Heart left ventricle (tissue), 16 donors: ENCODE results near the gene AKR1B1. TPM values are rescaled to one million over a fixed set of nuclear protein-coding genes. Genes with fewer than 3 reads are reported as not detected.

Source experiments
- ATAC-seq, 4 donors: fragments of 200-7000 bp; cut with Tn5 transposase; one replicate each; pipeline ENCODE4 v1.9.1; 2020 to 2022; ENCODE audit warnings: moderate library complexity in 4 of 4, mild to moderate bottlenecking in 3 of 4, moderate number of reproducible peaks in 1 of 4
- DNase-seq, 5 donors: peaks; one replicate each; pipeline ENCODE4 v3.0.0-alpha.2; 2020
- H3K27ac ChIP-seq, 12 donors: fragments of 200-600 bp; sonication (generic) in 4 of 12; one replicate each; pipeline versions ENCODE4 v1.5.0 to v1.8.0; 2016 to 2022; ENCODE audit warnings: mild to moderate bottlenecking in 2 of 12
- H3K27me3 ChIP-seq, 9 donors: fragments of 200-600 bp; sonication (generic) in 2 of 9; one replicate each; pipeline versions ENCODE4 v1.5.1 to v1.8.0; 2016 to 2022; ENCODE audit warnings: mild to moderate bottlenecking in 3 of 9
- H3K36me3 ChIP-seq, 9 donors: fragments of 200-600 bp; sonication (generic) in 2 of 9; one replicate each; pipeline versions ENCODE4 v1.5.0 to v1.8.0; 2018 to 2022; ENCODE audit warnings: mild to moderate bottlenecking in 2 of 9
- H3K4me1 ChIP-seq, 12 donors: fragments of 200-600 bp; sonication (generic) in 4 of 12; one replicate each; pipeline versions ENCODE4 v1.5.0 to v1.8.0; 2016 to 2022; ENCODE audit warnings: mild to moderate bottlenecking in 3 of 12
- H3K4me3 ChIP-seq, 12 donors: fragments of 200-600 bp; sonication (generic) in 4 of 12; one replicate each; pipeline versions ENCODE4 v1.5.0 to v1.8.0; 2017 to 2022; ENCODE audit warnings: mild to moderate bottlenecking in 9 of 12, moderate library complexity in 4 of 12
- H3K9me3 ChIP-seq, 12 donors: fragments of 200-600 bp; sonication (generic) in 4 of 12; one replicate each; pipeline versions ENCODE4 v1.5.0 to v1.8.0; 2016 to 2022; ENCODE audit warnings: mild to moderate bottlenecking in 1 of 12
- POLR2A ChIP-seq, 2 donors: fragments of 450-650 bp; IDR thresholded peaks; one replicate each; pipeline ENCODE4 v1.6.1; 2017; ENCODE audit warnings: antibody characterized with exemption in 2 of 2, mild to moderate bottlenecking in 2 of 2, moderate library complexity in 2 of 2
- WGBS, 4 donors: extraction: QIAGEN DNeasy Blood & Tissue Kit in 2 of 4; methylation state at CpG; one replicate each; pipeline versions ENCODE4 v1.1.5 to v1.1.7; 2013 to 2018; 5-methylcytosine and 5-hydroxymethylcytosine counted together
- intact Hi-C, 10 donors: fragments of 100-400 bp; cut with DNase I; formaldehyde crosslinking; loops; one replicate each; pipeline versions ENCODE4 v1.11.1 to v1.14.2; 2022
- polyA plus RNA-seq, 2 donors: library from polyadenylated mRNA; stranded (reverse); fragments of 200-250 nt; gene quantifications; one replicate each; pipeline ENCODE4 v1.2.3, GENCODE V29; 2013
- total RNA-seq, 9 donors: library from RNA; depleted of rRNA in 2 of 9; stranded (reverse); fragments of >200 nt in 2 of 9; fragmentation: NEBNext Ultra II Directional in 3 of 9; extraction: Animal tissue kit (Norgen Biotek cat#: 25700) in 3 of 9; gene quantifications; one replicate each; pipeline versions ENCODE4 v1.1.0 to v1.2.4, GENCODE V29; 2016 to 2023
- TF ChIP-seq, protein P1 (sequence below), 12 donors: fragments of 200-600 bp; sonication (generic) in 4 of 12; IDR thresholded peaks; one replicate each; pipeline versions ENCODE4 v1.5.0 to v1.8.0; 2018 to 2022; ENCODE audit warnings: antibody characterized with exemption in 12 of 12, mild to moderate bottlenecking in 5 of 12
- donor health status: ischemic (EF 13 %, LVEDD 7.1; RV severe dilation, severe dysfunction).
- donor health status: healthy with polysubstance abuse.
- donor health status: DM: no; HTN: yes; CAD: no.
- donor health status: DM: no; HTN: no; CAD: no.
- donor health status: ischemic (EF 25% LVEDD 6.9; RV normal size, moderate dysfunction).
- donor health status: ischemic (EF 25% LVEDD 5.7; RV mildly dilated, moderate dysfunction).
- donor health status: healthy.
- donor health status: DM: yes; HTN: yes; CAD: no.
- donor health status: ischemic (EF 35%, LVEDD 5.7; RV mildly dilated, moderate dysfunction).
- donor health status: nonischemic (EF 11% LVEDD 7.7; RV severe dilation, severe dysfunction).
- donor health status: DM: yes; HTN: yes; CAD: no.
- donor health status: PGD.
- donor health status: ischemic (EF 29% LVEDD 5.4; RV normal size, mild dysfunction).
- donor health status: nonischemic (EF 23%, LVEDD 6.1; RV moderate dilation, normal function).

The AKR1B1 gene
- total and polyA plus RNA-seq, 11 donors, result 97.0 to 335 (median 185) TPM

DNA sequence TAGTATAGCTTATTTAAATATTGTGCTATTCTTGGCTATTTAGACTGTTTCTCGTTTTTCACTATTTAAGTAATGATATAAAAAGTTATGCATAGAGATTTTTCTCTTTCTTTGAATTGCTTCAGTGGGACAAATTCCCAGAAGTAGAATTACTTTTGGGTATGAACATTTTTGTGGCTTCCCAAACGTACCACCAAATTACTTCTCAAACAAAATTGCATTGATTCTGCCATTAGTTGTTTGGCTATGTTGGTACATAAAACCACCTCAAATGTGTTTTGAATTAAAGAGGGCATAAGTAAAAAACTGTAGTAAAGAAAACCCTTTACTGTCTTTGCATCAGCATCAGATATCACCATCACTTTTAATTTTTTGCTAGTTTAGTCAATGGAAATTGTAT lies 31.0 kb downstream of the AKR1B1 start:
- TF ChIP-seq, protein P1, sequence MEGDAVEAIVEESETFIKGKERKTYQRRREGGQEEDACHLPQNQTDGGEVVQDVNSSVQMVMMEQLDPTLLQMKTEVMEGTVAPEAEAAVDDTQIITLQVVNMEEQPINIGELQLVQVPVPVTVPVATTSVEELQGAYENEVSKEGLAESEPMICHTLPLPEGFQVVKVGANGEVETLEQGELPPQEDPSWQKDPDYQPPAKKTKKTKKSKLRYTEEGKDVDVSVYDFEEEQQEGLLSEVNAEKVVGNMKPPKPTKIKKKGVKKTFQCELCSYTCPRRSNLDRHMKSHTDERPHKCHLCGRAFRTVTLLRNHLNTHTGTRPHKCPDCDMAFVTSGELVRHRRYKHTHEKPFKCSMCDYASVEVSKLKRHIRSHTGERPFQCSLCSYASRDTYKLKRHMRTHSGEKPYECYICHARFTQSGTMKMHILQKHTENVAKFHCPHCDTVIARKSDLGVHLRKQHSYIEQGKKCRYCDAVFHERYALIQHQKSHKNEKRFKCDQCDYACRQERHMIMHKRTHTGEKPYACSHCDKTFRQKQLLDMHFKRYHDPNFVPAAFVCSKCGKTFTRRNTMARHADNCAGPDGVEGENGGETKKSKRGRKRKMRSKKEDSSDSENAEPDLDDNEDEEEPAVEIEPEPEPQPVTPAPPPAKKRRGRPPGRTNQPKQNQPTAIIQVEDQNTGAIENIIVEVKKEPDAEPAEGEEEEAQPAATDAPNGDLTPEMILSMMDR (IDR thresholded peaks at IDR 0.05), result no peak
- no peak for TF ChIP-seq POLR2A (IDR thresholded peaks at IDR 0.05)
- no peak for ATAC-seq
- H3K36me3 ChIP-seq, result no peaks in the 10 kb centered on the region

DNA sequence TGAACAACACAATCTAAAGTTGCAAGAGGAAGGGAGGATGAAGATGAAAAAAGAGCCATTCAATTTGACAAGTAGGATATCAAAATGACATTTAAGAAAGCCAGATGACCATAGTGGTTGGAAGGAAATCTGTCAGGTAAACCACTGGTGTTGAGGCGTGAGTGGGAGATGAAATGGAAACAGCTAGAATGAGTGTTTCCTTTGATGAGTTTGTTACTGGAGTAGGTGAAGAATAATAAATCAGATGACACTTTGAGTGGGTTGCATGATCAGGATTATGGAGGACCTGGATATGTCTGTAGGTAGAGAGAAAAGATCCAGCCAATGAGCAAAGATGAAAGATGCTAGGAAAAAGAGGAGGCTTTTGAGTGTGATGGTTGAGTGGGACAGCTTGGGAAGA lies 33.1 kb downstream of the AKR1B1 start:
- peaks cover 0 to 3% (median 0%) of the 10 kb centered on the region in 9 donors for H3K27me3 ChIP-seq
- 86 to 96% (median 93%) methylated on average over 1 of the region's 1 CpG for WGBS, 4 donors
- H3K4me3 ChIP-seq, result no peak overlapping the region
- H3K9me3 ChIP-seq, result peaks cover 0 to 9% (median 0%) of the 10 kb centered on the region in 12 donors
- H3K27ac ChIP-seq, result no peak overlapping the region
- ATAC-seq, result no peak
- no peaks in the 10 kb centered on the region for H3K4me1 ChIP-seq
- no peaks in the 10 kb centered on the region for H3K36me3 ChIP-seq
- DNase-seq, result no peak
- intact Hi-C loops, result no loop called here
- TF ChIP-seq POLR2A (IDR thresholded peaks at IDR 0.05), result no peak
- TF ChIP-seq, protein P1 (IDR thresholded peaks at IDR 0.05), result no peak

More for the DNA sequence above, 31.0 kb downstream of the AKR1B1 start:
- 66 to 77% (median 71%) methylated on average over 2 of the region's 2 CpGs for WGBS, 4 donors
- intact Hi-C loops, result no loop called here
- Histone ChIP-seq H3K9me3 (peaks cover 0 to 9% (median 0%) of the 10 kb centered on the region in 12 donors), H3K27me3 (peaks cover 0 to 3% (median 0%) of the 10 kb centered on the region in 9 donors), H3K4me1 (peaks cover 0 to 13% (median 2%) of the 10 kb centered on the region in 12 donors), H3K27ac (no peak overlapping the region), H3K4me3 (no peak overlapping the region)
- DNase-seq, result no peak

DNA sequence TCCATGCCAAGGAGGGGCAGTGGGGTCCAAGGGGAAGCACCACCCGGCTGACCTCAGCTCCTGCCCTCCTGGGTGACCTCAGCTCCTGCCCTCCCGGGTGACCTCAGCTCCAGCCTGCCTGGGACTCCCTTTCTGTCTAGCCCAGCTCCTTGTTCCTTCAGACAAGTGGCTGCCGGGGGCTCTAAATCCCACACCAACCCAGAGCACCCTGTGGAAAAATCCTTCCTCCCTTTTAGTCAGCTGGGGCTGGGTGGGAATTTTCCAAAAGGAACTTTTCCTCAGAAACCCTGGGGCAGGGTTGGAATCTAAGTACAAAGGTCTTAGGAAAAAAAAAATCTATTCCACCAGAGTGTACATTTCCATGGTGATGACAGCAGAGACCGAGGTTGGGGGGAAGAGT lies 36.3 kb downstream of the AKR1B1 start:
- intact Hi-C loops, result no loop called here
- Histone ChIP-seq H3K36me3 (no peaks in the 10 kb centered on the region), H3K4me3 (no peak overlapping the region), H3K27me3 (peaks cover 0 to 7% (median 0%) of the 10 kb centered on the region in 9 donors), H3K9me3 (peaks cover 0 to 9% (median 0%) of the 10 kb centered on the region in 12 donors), H3K27ac (no peak overlapping the region), H3K4me1 (no peaks in the 10 kb centered on the region)
- WGBS, 4 donors, result 27 to 45% (median 38%) methylated on average over 4 of the region's 4 CpGs
- no peak for TF ChIP-seq POLR2A (IDR thresholded peaks at IDR 0.05)
- TF ChIP-seq, protein P1 (IDR thresholded peaks at IDR 0.05), result no peak
- ATAC-seq (peak in 1 of 4 donors; percentile 25), DNase-seq (no peak)

DNA sequence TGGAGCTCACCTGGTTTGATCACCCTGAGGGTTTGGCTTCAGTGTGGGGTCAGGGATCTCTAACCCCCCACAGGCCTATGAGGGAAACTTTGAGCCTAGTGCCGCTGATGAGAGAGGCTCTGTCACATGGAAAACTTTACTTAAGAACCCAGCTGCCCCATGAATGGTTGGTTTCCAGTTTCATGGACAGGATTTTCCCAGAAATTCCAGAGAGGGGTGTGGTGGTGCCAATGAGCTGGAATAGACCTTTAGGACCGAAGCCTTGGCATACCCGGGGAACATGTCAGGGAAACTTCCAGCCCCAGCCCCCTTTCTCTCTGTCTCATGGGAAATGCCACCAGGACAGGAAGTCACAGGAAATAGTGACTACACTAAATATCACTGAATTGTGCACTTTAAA lies 36.9 kb downstream of the AKR1B1 start:
- Histone ChIP-seq H3K9me3 (peaks cover 0 to 3% (median 0%) of the 10 kb centered on the region in 12 donors), H3K4me3 (no peak overlapping the region), H3K4me1 (no peaks in the 10 kb centered on the region), H3K27ac (no peak overlapping the region), H3K36me3 (no peaks in the 10 kb centered on the region), H3K27me3 (peaks cover 0 to 7% (median 0%) of the 10 kb centered on the region in 9 donors)
- DNase-seq (no peak), ATAC-seq (no peak)
- TF ChIP-seq POLR2A (IDR thresholded peaks at IDR 0.05), result no peak
- TF ChIP-seq, protein P1 (IDR thresholded peaks at IDR 0.05), result no peak
- 44 to 66% (median 52%) methylated on average over 3 of the region's 3 CpGs for WGBS, 4 donors
- intact Hi-C loops, result no loop called here
